HEK293T (cell line): ENCODE measurements around the gene MTREX.

Source experiments
- BHLHE40 ChIP-seq: fragments of 450-650 bp; IDR thresholded peaks from 2 replicates; pipeline ENCODE4 v1.6.1; 2016; ENCODE audit warnings: mild to moderate bottlenecking, moderate library complexity, borderline replicate concordance
- CTBP1 ChIP-seq: fragments of 450-650 bp; IDR thresholded peaks from 2 replicates; pipeline ENCODE4 v1.6.1; 2016; ENCODE audit warnings: borderline replicate concordance
- FOXA1 ChIP-seq: fragments of 450-650 bp; IDR thresholded peaks from 2 replicates; pipeline ENCODE4 v1.6.1; 2016; ENCODE audit warnings: mild to moderate bottlenecking
- FOXM1 ChIP-seq: fragments of 450-650 bp; IDR thresholded peaks from 2 replicates; pipeline ENCODE4 v1.6.1; 2017; ENCODE audit warnings: mild to moderate bottlenecking, borderline replicate concordance
- HDGF ChIP-seq: fragments of 450-650 bp; IDR thresholded peaks from 2 replicates; pipeline ENCODE4 v1.6.1; 2017; ENCODE audit warnings: antibody characterized with exemption, borderline replicate concordance
- L3MBTL2 ChIP-seq: fragments of 450-650 bp; conservative IDR thresholded peaks from 2 replicates; pipeline ENCODE4 v1.6.1; 2016; ENCODE audit warnings: mild to moderate bottlenecking
- NFRKB ChIP-seq: fragments of 450-650 bp; IDR thresholded peaks from 2 replicates; pipeline ENCODE4 v1.6.1; 2016; ENCODE audit warnings: mild to moderate bottlenecking, moderate library complexity
- PKNOX1 ChIP-seq: fragments of 450-650 bp; IDR thresholded peaks from 2 replicates; pipeline ENCODE4 v1.6.1; 2016
- SP1 ChIP-seq: fragments of 450-650 bp; IDR thresholded peaks from 2 replicates; pipeline ENCODE4 v1.6.1; 2017
- SUZ12 ChIP-seq: fragments of 450-650 bp; IDR thresholded peaks from 2 replicates; pipeline ENCODE4 v1.6.1; 2016; ENCODE audit warnings: mild to moderate bottlenecking
- TARDBP ChIP-seq: fragments of 450-650 bp; IDR thresholded peaks from 2 replicates; pipeline ENCODE4 v1.6.1; 2016

DNA sequence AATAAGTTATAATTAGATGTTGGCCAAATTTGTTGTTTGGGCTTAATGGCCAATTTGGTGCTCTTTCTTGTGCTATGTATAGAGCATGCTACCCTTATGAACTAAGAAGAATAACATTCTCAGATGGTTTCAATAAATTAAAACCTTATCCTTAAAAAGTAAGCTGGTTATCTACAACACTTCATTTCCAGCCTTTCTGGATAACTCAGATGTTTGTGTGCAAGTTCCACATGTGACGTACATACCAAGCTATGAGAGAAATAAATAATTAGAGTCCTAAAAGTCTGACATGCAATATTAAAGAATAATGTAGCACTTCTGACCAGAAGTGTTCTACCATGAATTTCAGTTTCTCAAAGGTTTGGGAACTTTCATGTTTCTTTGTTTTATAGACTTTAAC is 11.7 kb downstream of the MTREX start:
- TF ChIP-seq NFRKB, result no peak
- no peak for TF ChIP-seq SUZ12
- no peak for TF ChIP-seq SP1
- TF ChIP-seq FOXA1, result no peak
- no peak for TF ChIP-seq TARDBP
- no peak for TF ChIP-seq PKNOX1
- TF ChIP-seq FOXM1, result no peak
- no peak for TF ChIP-seq CTBP1
- no peak for TF ChIP-seq BHLHE40
- TF ChIP-seq HDGF, result no peak
- no peak for TF ChIP-seq L3MBTL2
